ENCODE results near the gene TMEM132D. TPM values are rescaled to one million over a fixed set of nuclear protein-coding genes. Genes with fewer than 3 reads are reported as not detected.

The TMEM132D gene
- total RNA-seq, 1 donor from 2014 or later, result 0.18 TPM

DNA sequence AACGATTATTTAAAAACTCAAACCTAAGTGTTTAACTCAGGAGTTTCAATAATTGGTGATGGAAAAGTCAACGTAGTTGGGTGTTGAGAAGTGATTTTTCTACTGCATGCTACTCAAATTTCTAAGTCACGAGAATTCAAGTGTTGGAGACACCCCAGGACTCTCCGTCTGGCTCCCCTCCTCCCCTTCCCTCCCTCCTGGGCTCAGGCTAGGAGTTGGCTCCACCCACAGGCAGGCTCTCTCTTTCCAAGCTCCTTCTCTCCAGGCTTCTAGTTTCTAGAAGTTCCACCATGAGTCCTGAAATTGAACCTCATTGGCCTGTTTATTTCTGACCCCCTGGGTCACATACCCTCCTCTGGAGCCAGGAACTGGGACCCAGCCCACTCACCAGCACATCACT lies 73.0 kb downstream of the TMEM132D start:
- intact Hi-C loops (cut with DNase I), result no loop called here

DNA sequence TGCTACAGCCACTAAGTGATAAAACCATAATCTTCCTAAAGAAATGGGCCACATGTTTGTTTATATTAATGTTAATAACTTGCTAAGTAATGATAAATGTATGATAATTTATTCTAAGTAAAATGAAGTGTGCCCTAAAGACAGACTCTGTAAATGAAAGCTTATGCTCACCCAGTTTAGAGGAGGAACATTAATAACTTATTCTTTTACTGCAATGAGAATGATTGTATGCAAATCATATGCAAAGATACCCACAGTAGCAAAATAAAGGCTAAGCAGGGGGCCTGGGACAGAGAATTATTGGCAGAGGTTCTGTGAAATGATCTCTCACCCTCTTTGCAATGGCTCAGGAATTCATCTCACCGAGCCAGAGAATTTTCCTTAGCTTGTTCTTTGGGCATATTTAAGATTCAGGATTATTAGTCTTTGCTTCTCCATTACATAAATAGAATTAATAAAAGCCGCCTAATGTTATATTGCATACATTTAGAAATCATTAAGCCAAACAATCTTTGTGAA lies 75.9 kb downstream of the TMEM132D start:
- ATAC-seq (no peak), DNase-seq (ENCODE audit: low spot score) (no peak)
- intact Hi-C loops (cut with DNase I), result no loop called here

More for the DNA sequence above, 73.0 kb downstream of the TMEM132D start:
- DNase-seq (ENCODE audit: low spot score), result no peak
- no peak for ATAC-seq

DNA sequence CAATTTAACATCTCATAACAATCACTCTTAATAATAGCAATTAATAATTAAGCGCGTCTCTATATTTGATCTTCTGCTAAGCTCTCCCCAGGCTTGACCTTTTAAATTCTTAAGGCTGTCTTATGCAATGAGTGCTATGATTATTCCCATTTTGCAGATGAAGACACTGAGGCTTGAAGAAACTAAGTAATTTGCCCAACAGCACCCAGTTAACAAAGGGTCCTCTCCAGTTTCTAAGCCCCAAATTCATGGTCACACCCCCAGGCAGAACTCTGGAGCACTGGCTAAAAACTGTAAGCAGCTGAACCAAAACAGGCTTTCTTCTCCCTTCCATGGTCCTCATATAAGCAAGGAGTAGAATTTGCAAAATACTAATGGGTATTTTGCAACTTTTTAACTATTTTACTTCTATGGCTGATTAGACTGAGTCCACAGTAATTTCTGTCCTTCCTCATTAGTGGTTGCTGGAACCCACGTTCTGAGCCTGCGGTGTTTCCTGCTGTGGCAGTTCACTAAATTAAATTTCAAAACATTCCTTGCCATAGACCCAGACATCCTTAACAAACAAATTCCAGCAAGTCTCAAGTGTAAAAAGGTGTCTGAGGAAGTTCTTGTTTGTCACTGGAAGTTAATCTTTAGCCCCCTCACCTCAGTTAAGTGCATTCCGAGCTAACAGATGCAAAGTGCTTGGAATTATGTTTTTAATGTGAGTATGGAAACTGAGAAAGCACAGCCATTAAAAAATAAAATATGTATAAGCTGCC lies 76.5 kb downstream of the TMEM132D start:
- no peak for DNase-seq (ENCODE audit: low spot score)
- intact Hi-C loops (cut with DNase I), result no loop called here
- no peak for ATAC-seq

DNA sequence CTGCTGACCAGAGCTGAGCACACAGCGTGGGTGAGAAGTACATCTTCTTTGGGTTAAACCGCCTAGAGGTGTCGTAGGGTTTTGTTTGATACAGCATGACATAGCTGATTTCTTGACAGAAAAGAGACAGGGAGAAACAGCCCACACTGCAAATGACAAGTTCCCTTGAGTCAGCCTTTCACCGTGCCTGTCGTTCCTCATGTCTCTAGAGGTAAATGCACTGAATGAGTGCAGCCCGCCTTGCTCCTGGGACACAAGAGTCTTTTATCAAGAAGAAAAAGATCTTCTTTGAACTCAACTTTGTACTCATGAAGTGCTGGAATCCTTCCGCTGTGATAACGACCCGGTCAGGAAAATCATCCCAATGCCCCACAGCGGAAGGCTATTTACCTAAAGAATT lies 77.6 kb downstream of the TMEM132D start:
- ATAC-seq, result no peak
- no peak for DNase-seq (ENCODE audit: low spot score)
- intact Hi-C loops (cut with DNase I), result no loop called here

GRCh38 chr12:129825316-129825715 lies 78.5 kb downstream of the TMEM132D start:
- intact Hi-C loops (cut with DNase I), result no loop called here
- DNase-seq (ENCODE audit: low spot score), result no peak
- ATAC-seq, result no peak

DNA sequence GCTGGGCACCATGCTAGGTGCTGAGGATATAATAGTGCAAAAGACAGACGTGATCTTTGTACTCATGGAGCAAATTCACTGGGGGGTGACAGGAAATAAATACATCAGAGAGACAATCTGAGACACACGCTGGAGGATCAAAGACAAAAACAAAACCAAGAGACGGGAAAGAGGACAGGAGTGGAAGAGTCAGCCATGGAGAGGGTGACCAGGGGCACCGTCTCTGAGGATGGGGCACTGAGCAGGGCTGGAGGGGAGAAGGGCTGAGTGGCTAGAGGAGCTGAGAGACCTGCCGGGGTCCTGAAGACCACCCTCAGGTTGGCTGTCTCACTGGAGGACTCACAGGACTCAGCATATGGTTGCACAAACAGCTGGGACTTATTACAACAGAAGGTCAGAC lies 81.9 kb downstream of the TMEM132D start:
- DNase-seq (ENCODE audit: low spot score), result no peak
- intact Hi-C loops (cut with DNase I), result no loop called here
- no peak for ATAC-seq

DNA sequence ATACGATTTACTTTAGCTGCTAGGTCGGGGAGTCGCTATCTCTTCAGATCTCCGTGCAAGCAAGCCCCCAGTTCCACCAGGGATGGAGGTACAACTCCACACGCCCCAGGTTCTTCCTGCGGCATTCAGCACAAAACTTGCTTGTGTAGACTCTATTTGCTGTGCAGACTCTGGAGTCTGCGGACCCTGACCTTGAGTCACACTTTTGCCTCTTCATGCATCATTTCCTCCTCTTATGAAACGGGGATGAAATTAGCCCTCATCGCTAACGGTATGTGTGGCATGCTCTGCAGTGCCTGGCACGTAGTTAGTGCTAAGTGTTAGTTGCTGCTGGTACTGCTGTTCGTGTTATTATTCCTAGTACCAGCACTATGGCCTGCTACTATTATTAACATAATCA lies 84.4 kb downstream of the TMEM132D start:
- intact Hi-C loops (cut with DNase I), result no loop called here
- DNase-seq (ENCODE audit: low spot score), result no peak
- ATAC-seq, result no peak

GRCh38 chr12:129815846-129816245 lies 88.0 kb downstream of the TMEM132D start:
- no peak for DNase-seq (ENCODE audit: low spot score)
- intact Hi-C loops (cut with DNase I), result no loop called here
- ATAC-seq, result no peak

GRCh38 chr12:129811963-129812362 lies 91.9 kb downstream of the TMEM132D start:
- ATAC-seq, result no peak
- intact Hi-C loops (cut with DNase I), result no loop called here

DNA sequence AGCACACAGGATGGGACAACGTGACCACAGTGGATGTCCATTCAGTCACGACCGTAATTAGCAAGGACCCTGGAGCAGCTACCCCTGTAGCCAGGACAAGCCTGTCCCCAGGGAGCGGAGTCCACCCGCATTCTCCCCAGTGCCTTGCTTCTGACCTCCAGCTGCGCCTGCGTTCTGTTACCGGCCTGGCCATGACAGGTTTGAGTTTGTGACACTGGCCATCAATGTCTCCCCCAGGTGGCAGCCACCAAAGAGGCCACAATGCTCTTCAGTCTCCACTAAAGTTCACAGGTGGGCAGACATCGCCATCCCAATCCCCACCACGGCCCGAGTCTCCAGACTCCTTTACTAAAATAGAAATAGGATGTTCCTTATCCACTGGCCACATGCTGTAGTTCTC lies 96.7 kb downstream of the TMEM132D start:
- no peak for ATAC-seq
- intact Hi-C loops (cut with DNase I), result no loop called here
- no peak for DNase-seq (ENCODE audit: low spot score)

More at GRCh38 chr12:129811963-129812362, 91.9 kb downstream of the TMEM132D start:
- no peak for DNase-seq (ENCODE audit: low spot score)

- ATAC-seq (no peak), DNase-seq (ENCODE audit: low spot score) (no peak)
- intact Hi-C loops (cut with DNase I), result no loop called here
Measured at GRCh38 chr12:129791396-129791795, 112.4 kb downstream of the TMEM132D start.

- ATAC-seq, result no peak
- intact Hi-C loops (cut with DNase I), result no loop called here
- DNase-seq (ENCODE audit: low spot score), result no peak
Measured at GRCh38 chr12:129790930-129791329, 112.9 kb downstream of the TMEM132D start.

DNA sequence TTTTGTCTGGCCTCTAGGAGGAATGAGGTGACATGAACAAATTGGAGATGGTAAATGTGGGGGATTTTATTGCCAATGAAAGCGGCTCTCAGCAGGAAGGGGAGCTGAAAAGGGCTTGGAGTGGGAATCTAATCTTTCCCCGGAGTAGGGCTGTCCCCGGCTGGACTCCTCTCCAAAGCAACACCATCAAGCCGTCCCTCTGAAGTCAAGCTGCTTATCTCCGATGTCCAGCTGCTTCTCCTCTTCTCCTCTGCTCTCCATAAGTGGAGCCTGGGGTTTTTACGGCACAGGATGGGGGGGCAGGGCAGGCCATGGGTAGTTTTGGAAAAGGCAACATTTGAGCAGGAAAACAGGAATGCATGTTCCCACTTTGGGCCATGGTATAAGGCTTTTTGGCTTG lies 113.5 kb downstream of the TMEM132D start:
- DNase-seq (ENCODE audit: low spot score), result no peak
- intact Hi-C loops (cut with DNase I), result no loop called here

DNA sequence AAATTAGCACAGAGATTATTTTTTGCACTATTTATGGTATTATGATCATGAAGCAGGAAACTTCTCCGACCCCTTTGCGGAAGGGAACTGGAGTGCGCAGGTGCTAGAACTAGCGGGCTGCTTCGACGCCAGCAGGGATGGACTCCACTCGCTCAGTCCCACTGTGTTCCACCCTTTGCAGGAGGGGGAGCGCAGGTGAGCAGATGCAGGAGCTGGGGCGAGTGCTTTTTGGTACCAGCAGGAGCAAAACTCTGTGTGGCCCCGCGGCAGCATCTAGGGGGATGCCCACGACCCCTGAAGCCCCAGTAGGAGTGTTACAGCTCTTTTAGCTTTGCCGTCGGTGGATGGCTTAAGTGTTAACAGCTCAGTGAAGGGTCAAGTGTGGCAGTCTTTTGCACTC lies 113.9 kb downstream of the TMEM132D start:
- ATAC-seq, result no peak

More for the DNA sequence above, 113.5 kb downstream of the TMEM132D start:
- no peak for ATAC-seq

DNA sequence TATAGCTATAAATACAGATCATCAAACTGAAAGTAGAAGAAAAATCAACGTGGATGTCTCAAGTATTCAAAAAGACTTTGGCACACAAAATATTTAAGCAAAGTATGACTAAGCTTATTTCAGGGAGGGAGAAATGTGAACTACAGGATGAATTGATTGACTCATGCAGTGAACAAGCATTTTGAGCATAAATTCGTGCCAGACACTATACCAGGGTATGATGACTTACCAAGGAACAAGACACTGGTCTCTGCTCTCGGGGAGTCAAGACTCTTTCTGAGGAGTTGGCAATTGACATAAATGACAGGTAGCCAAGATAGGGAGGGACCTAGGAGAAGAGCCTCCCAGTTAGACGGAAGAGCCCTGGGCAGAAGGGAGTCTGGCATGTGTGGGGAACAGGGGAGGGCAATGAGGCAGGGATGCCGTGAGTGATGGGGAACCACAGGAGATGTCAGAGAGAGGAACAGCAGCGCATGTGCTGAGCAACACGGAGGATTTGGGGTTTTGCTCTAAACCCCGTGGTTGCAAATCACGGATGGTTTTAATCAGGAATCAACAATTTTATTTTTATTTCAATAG lies 115.2 kb downstream of the TMEM132D start:
- intact Hi-C loops (cut with DNase I), result no loop called here
- ATAC-seq, result no peak

More for the DNA sequence above, 113.9 kb downstream of the TMEM132D start:
- DNase-seq (ENCODE audit: low spot score), result no peak
- intact Hi-C loops (cut with DNase I), result no loop called here

DNA sequence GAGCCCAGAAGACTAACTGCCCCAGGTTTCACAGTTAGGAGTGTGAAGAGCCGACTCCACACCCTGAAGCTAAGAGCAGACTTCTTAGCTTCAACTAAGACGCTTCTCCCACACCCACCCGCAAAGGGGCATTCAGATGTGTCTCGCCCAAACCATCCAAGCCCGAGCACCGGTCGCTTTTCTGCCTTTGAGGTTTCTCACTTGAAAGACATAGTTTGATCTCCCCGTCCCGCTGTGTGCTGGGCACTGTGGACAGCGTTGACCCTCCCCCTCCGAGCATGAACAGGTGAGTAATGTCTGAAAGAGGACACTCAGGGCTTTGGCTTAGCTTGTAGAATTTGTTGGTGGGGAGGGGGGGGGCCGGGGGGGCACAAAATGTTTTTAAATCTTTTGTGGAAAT lies 123.8 kb downstream of the TMEM132D start:
- intact Hi-C loops (cut with DNase I), result no loop called here
- DNase-seq (ENCODE audit: low spot score) (no peak), ATAC-seq (no peak)

More for the DNA sequence above, 115.2 kb downstream of the TMEM132D start:
- DNase-seq (ENCODE audit: low spot score), result no peak

DNA sequence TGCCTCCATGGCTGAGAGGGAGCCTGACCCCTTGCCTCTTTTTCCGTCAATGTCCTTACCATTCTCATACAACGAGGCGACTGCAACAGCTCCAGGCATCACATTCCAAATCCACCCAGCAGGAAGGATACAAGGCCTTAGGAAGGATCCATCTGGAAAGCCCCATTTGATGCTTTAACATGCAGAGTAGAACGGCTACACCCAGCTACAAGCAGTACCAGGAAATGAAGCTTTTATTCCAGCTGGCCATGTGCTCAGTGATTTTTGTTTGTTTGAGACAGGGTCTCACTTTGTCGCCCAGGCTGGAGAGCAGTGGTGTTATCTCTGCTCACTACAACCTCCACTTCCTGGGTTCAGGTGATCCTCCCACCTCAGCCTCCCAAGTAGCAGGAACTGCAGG lies 124.8 kb downstream of the TMEM132D start:
- no peak for DNase-seq (ENCODE audit: low spot score)
- intact Hi-C loops (cut with DNase I), result no loop called here
- no peak for ATAC-seq

DNA sequence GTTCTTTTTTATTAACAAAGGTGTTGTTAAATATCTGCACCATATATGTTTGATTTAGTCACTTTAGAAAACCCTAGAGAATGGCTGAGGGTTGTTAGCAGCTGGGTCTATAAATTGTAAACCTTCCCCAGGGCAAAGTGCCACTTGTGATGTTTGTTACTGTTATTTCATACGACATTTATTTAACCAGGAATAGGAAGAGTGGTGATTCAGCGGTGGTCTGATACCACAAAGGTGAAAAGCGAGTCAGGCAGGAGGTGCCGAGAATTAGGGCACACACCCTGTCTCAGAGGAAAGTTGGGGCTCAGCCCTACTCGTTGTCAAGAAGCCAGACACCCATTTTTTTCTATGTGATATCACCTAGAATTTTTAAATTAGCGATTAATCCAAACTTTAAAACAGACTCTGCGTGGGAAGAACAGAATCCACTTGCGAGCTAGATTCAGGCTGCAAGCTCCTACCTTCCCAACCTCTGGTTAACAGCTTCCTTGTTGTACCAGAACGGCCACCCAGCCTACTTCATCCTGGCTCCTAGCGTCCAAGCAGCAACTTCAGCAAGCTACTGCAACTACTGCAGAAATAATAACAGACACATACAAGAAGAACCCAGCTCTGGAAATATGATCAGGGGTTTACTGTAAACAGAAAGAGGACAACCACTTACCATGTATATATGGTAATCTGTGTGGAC lies 126.7 kb downstream of the TMEM132D start:
- DNase-seq (ENCODE audit: low spot score) (no peak), ATAC-seq (no peak)
- intact Hi-C loops (cut with DNase I), result no loop called here

DNA sequence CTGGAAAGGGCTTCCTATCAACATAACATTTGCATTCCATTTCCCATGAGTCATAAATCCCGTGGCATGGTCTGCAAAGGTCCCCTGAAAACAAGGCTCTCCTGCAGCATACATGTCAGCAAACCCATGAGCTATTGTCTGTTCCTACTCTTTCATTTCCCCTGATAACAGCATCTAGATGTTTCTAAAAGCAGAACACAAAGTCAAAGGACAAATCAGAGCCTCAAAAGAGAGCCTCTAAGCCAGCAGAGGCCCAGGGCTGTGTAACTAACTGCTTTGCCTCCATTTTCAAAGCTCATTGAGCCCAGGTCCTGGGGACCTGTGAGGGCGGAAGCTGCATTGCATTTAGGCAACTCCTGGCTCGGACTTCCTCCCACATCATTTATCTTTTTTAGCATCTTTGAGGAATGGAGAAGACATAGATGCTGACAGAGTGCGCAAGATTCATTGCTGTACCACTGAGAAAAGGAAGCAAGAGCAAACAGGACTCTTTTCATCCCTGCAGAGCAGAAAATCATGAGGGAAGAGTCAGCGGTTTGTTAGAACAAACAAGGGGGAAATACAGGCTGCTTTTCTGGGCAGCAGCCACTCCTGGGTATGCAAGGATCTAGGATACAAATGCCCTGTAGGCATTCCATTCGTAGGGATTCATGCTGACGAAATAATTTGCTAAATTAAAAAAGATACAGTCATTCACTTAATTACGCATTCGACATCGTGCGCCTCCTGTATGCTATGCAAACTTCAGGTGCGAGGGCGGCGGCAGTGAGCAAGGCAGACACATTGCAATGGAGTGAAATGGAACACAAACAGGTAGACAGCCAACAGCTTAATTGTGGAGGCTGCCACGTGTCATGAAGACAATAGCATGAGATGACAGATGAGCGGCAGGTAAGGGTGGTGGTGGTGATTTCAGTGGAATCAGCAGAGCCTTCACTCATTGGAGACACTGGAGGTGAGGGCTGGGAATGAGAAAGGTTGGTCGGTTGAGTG lies 131.0 kb downstream of the TMEM132D start:
- no peak for ATAC-seq
- DNase-seq (ENCODE audit: low spot score), result no peak
- intact Hi-C loops (cut with DNase I), result no loop called here

Data from sciatic nerve (tissue), 2 donors.